DND-41 (cell line): ENCODE results near the gene SLC6A1.

Source experiments
- ATAC-seq: fragments of 200-7000 bp; cut with Tn5 transposase; 3 replicates; pipeline ENCODE4 v1.9.1; 2021; ENCODE audit warnings: low read depth; ENCODE audit not compliant: insufficient read depth
- DNase-seq: peaks from one replicate; pipeline ENCODE4 v3.0.0-alpha.2; 2020
- H2AFZ ChIP-seq: 2 replicates; pipeline ENCODE4 v1.6.0; 2012; ENCODE audit warnings: low read depth, low read length
- H3K27ac ChIP-seq: 2 replicates; pipeline ENCODE4 v1.5.1; 2012; ENCODE audit warnings: low read length, inconsistent platforms
- H3K27me3 ChIP-seq: fragments of 200-600 bp; sonication (generic); 2 replicates; pipeline ENCODE4 v1.6.0; 2012; ENCODE audit warnings: low read length, mild to moderate bottlenecking, inconsistent platforms; ENCODE audit not compliant: insufficient read depth, poor library complexity
- H3K36me3 ChIP-seq: 2 replicates; pipeline ENCODE4 v1.5.1; 2012; ENCODE audit warnings: low read length, inconsistent platforms; ENCODE audit not compliant: insufficient read depth
- H3K4me1 ChIP-seq: 2 replicates; pipeline ENCODE4 v1.5.1; 2012; ENCODE audit warnings: mild to moderate bottlenecking, low read length; ENCODE audit not compliant: insufficient read depth
- H3K4me2 ChIP-seq: 2 replicates; pipeline ENCODE4 v1.6.0; 2012; ENCODE audit warnings: mild to moderate bottlenecking, moderate library complexity, low read length, inconsistent platforms; ENCODE audit not compliant: insufficient read depth
- H3K4me3 ChIP-seq, 2 experiments: fragments of 200-600 bp in 1 of 2; shearing (Covaris generic) in 1 of 2; 2 replicates each; pipeline ENCODE4 v1.5.1; 2012 to 2016; ENCODE audit warnings: inconsistent platforms in 2 of 2, low read length in 2 of 2, mild to moderate bottlenecking in 2 of 2, low read depth in 1 of 2, moderate library complexity in 1 of 2
- H3K79me2 ChIP-seq: 2 replicates; pipeline ENCODE4 v1.6.0; 2012; ENCODE audit warnings: low read length, inconsistent platforms; ENCODE audit not compliant: insufficient read depth
- H3K9ac ChIP-seq: 2 replicates; pipeline ENCODE4 v1.6.0; 2012; ENCODE audit warnings: low read depth, mild to moderate bottlenecking, inconsistent platforms, low read length, moderate library complexity
- H3K9me3 ChIP-seq: 2 replicates; pipeline ENCODE4 v1.5.1; 2012; ENCODE audit warnings: low read length, moderate library complexity, mild to moderate bottlenecking, inconsistent platforms; ENCODE audit not compliant: insufficient read depth, severe bottlenecking
- H4K20me1 ChIP-seq: 2 replicates; pipeline ENCODE4 v1.6.0; 2012; ENCODE audit warnings: low read length; ENCODE audit not compliant: insufficient read depth
- CTCF ChIP-seq: IDR thresholded peaks from 2 replicates; pipeline ENCODE4 v1.5.1; 2012; ENCODE audit warnings: borderline replicate concordance, low read length, moderate library complexity, mild to moderate bottlenecking; ENCODE audit not compliant: poor library complexity, severe bottlenecking; ENCODE audit errors: extremely low read depth
- EZH2 ChIP-seq: IDR thresholded peaks from 3 replicates; pipeline ENCODE4 v1.6.1; 2012; ENCODE audit warnings: borderline replicate concordance, low read depth, mild to moderate bottlenecking, moderate library complexity, low read length, inconsistent platforms; ENCODE audit not compliant: severe bottlenecking

Gene SLC6A1

GRCh38 chr3:11024181-11024580 lies 31.6 kb downstream of the SLC6A1 start:
- H3K4me1 ChIP-seq, result no peaks in the 10 kb centered on the region
- no peak overlapping the region for H2AFZ ChIP-seq
- DNase-seq (no peak), ATAC-seq (no peak)
- H3K27ac ChIP-seq, result no peak overlapping the region
- H3K4me3 ChIP-seq, result no peak overlapping the region
- H3K79me2 ChIP-seq, result no peaks in the 10 kb centered on the region
- no peak overlapping the region for H3K9ac ChIP-seq
- peaks cover 5% of the 10 kb centered on the region; the same call in 1 of the 2 replicates for H4K20me1 ChIP-seq
- peaks cover 5% of the 10 kb centered on the region for H3K9me3 ChIP-seq
- peaks cover 3% of the 10 kb centered on the region for H3K27me3 ChIP-seq
- no peaks in the 10 kb centered on the region for H3K36me3 ChIP-seq
- no peak overlapping the region for H3K4me2 ChIP-seq
- TF ChIP-seq EZH2 (no peak), CTCF (no peak)

GRCh38 chr3:11029948-11030347 lies 37.4 kb downstream of the SLC6A1 start:
- no peak overlapping the region for H3K4me2 ChIP-seq
- H3K9me3 ChIP-seq, result peaks cover 5% of the 10 kb centered on the region
- no peaks in the 10 kb centered on the region for H3K4me1 ChIP-seq
- no peaks in the 10 kb centered on the region for H3K79me2 ChIP-seq
- H3K27ac ChIP-seq, result no peak overlapping the region
- H4K20me1 ChIP-seq, result no peaks in the 10 kb centered on the region
- H3K27me3 ChIP-seq, result no peaks in the 10 kb centered on the region
- H3K4me3 ChIP-seq, result no peak overlapping the region
- H2AFZ ChIP-seq, result no peak overlapping the region
- no peaks in the 10 kb centered on the region for H3K36me3 ChIP-seq
- H3K9ac ChIP-seq, result no peak overlapping the region
- TF ChIP-seq CTCF (no peak), EZH2 (no peak)
- no peak for DNase-seq
- no peak for ATAC-seq

DNA sequence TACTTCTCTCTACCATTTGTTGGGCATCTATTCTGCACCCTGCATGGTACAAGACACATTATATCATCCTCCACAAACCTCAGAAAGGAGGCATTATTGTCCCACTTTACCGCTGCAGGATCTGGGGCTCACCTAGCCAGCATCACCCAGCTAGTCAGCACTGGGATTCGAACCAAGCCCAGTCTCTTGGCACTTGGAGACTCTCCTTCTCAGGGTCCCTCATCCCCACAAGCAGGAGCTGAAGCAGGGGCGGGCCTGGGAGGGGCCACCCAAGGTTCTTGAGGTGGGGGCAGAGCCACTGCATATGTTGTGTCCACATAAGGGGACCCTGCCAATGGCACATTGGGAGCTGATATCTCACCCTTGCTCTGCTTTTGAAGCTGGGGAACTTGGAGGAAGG lies 41.3 kb downstream of the SLC6A1 start:
- no peak overlapping the region for H3K9ac ChIP-seq
- H3K4me2 ChIP-seq, result no peak overlapping the region
- no peaks in the 10 kb centered on the region for H3K9me3 ChIP-seq
- no peak overlapping the region for H3K4me3 ChIP-seq
- no peak overlapping the region for H3K27ac ChIP-seq
- H3K36me3 ChIP-seq, result no peaks in the 10 kb centered on the region
- DNase-seq, result no peak
- H2AFZ ChIP-seq, result no peak overlapping the region
- TF ChIP-seq CTCF, result no peak
- TF ChIP-seq EZH2, result no peak
- ATAC-seq, result no peak
- no peaks in the 10 kb centered on the region for H3K4me1 ChIP-seq
- no peaks in the 10 kb centered on the region for H3K79me2 ChIP-seq
- no peaks in the 10 kb centered on the region for H3K27me3 ChIP-seq
- H4K20me1 ChIP-seq, result no peaks in the 10 kb centered on the region; the same call in 1 of the 2 replicates
